DOHH2 (cell line): ENCODE measurements around the gene RABL3.

Experiments used
- H3F3A ChIP-seq: fragments of 200-600 bp; sonication (generic), shearing (Covaris generic); 2 replicates; pipeline ENCODE4 v1.6.0; 2016; ENCODE audit warnings: antibody characterized with exemption, mild to moderate bottlenecking; ENCODE audit not compliant: control insufficient read depth, insufficient read depth
- H3K27ac ChIP-seq: fragments of 200-600 bp; sonication (generic); 2 replicates; pipeline ENCODE4 v1.5.1; 2014; ENCODE audit warnings: low read depth, mild to moderate bottlenecking, low read length, moderate library complexity
- H3K27me3 ChIP-seq: fragments of 200-600 bp; sonication (generic); 2 replicates; pipeline ENCODE4 v1.6.1; 2014; ENCODE audit warnings: mild to moderate bottlenecking, low read length, mixed read lengths; ENCODE audit not compliant: control insufficient read depth
- H3K36me3 ChIP-seq: fragments of 200-600 bp; sonication (generic); 2 replicates; pipeline ENCODE4 v1.6.1; 2014; ENCODE audit warnings: mild to moderate bottlenecking, low read length, moderate library complexity, mixed read lengths; ENCODE audit not compliant: control insufficient read depth
- H3K4me1 ChIP-seq: fragments of 200-600 bp; sonication (generic); 2 replicates; pipeline ENCODE4 v1.6.1; 2014; ENCODE audit warnings: mild to moderate bottlenecking, low read length, mixed read lengths; ENCODE audit not compliant: control insufficient read depth
- H3K4me2 ChIP-seq: fragments of 200-600 bp; sonication (generic); 2 replicates; pipeline ENCODE4 v1.6.0; 2014; ENCODE audit warnings: mild to moderate bottlenecking, low read length, moderate library complexity
- H3K4me3 ChIP-seq: fragments of 200-600 bp; sonication (generic); 2 replicates; pipeline ENCODE4 v1.5.1; 2014; ENCODE audit warnings: mild to moderate bottlenecking, low read length, mixed read lengths
- H3K79me2 ChIP-seq: fragments of 200-600 bp; sonication (generic); 2 replicates; pipeline ENCODE4 v1.6.1; 2014; ENCODE audit warnings: mild to moderate bottlenecking, low read length, mixed read lengths; ENCODE audit not compliant: control insufficient read depth
- H3K9me2 ChIP-seq: fragments of 200-600 bp; sonication (generic); replicated peaks from 2 replicates; pipeline ENCODE4 v1.6.1; 2014; ENCODE audit warnings: mild to moderate bottlenecking, low read length, mixed read lengths; ENCODE audit not compliant: control insufficient read depth
- H3K9me3 ChIP-seq: fragments of 200-600 bp; sonication (generic); 2 replicates; pipeline ENCODE4 v1.6.1; 2014; ENCODE audit warnings: antibody characterized with exemption, low read length, mixed read lengths; ENCODE audit not compliant: control insufficient read depth, insufficient read depth
- H4K20me1 ChIP-seq: fragments of 200-600 bp; sonication (generic); 2 replicates; pipeline ENCODE4 v1.6.0; 2014; ENCODE audit warnings: low read depth, mild to moderate bottlenecking, antibody characterized with exemption, low read length, moderate library complexity; ENCODE audit not compliant: control insufficient read depth, insufficient read depth
- EZH2phosphoT487 ChIP-seq: fragments of 200-600 bp; sonication (generic); IDR thresholded peaks from 2 replicates; pipeline ENCODE4 v1.6.1; 2017; ENCODE audit warnings: borderline replicate concordance, mild to moderate bottlenecking, antibody characterized with exemption, low read length, moderate library complexity, mixed read lengths
- TF ChIP-seq, protein P1 (sequence below): fragments of 200-600 bp; sonication (generic); IDR thresholded peaks from one replicate; pipeline ENCODE4 v1.5.1; 2014; ENCODE audit warnings: antibody characterized with exemption, mild to moderate bottlenecking, low read depth, low read length; ENCODE audit not compliant: poor library complexity, severe bottlenecking

Gene RABL3

DNA sequence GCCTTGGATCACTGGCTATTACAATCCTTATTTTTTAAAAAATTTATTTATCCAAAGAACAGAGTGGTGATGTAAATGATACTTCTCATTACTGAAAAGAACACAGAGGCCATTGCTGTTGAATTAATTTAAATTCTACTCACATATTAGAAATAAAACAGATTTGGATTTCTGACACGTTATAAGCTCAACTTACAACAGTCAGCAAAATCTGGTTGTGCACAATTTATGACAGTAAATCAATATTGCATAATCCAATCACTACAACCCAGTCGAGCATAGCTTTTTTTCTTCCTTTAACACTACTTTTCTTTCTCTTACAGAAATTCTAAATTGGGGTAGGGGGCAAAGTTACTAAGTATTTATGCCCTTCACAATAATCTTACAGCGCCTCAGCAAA, 43.0 kb downstream of the RABL3 start:
- Histone ChIP-seq H3K9me2 (no peaks in the 10 kb centered on the region), H3F3A (no peaks in the 10 kb centered on the region), H3K36me3 (peaks cover 21% of the 10 kb centered on the region), H3K4me3 (no peak overlapping the region), H3K4me2 (no peak overlapping the region), H3K27ac (no peak overlapping the region), H3K27me3 (no peaks in the 10 kb centered on the region), H4K20me1 (no peaks in the 10 kb centered on the region), H3K9me3 (no peaks in the 10 kb centered on the region), H3K79me2 (no peaks in the 10 kb centered on the region), H3K4me1 (no peaks in the 10 kb centered on the region)
- TF ChIP-seq, protein P1, sequence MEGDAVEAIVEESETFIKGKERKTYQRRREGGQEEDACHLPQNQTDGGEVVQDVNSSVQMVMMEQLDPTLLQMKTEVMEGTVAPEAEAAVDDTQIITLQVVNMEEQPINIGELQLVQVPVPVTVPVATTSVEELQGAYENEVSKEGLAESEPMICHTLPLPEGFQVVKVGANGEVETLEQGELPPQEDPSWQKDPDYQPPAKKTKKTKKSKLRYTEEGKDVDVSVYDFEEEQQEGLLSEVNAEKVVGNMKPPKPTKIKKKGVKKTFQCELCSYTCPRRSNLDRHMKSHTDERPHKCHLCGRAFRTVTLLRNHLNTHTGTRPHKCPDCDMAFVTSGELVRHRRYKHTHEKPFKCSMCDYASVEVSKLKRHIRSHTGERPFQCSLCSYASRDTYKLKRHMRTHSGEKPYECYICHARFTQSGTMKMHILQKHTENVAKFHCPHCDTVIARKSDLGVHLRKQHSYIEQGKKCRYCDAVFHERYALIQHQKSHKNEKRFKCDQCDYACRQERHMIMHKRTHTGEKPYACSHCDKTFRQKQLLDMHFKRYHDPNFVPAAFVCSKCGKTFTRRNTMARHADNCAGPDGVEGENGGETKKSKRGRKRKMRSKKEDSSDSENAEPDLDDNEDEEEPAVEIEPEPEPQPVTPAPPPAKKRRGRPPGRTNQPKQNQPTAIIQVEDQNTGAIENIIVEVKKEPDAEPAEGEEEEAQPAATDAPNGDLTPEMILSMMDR = no peak
- no peak for TF ChIP-seq EZH2phosphoT487

DNA sequence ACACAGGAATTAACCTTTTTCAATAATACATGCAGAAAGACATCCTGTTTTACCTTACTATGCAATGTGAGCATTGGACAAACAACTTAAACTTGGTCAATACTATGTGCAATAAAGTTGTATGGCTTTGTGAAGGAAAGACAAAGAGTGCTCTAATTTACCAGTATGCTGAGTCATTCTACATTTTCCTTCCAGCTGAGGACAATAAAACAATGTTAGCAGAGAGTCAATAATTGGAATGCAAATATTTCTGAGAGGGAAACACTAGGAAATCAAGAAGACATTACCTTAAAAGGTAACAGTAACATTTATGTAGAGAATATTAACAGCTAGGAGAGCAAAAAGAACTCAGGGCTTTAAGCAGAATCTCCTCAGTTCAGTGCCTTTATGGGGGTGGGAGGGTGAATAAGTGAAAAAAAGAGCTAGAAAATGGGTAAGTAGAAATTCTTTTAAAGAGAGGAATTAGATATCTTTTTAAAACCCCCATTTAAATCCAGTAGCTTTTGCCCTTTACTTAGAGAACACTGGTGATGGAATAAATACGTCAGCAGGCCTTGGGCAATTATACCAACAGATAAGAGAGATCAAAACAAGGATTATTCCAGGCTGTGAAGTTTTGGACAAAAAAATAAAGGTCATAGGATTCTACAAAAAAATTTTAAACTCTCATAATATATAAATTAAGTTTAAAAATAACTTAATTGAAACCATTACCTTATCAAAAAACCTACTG, 48.7 kb downstream of the RABL3 start:
- Histone ChIP-seq H3K36me3 (peaks cover 18% of the 10 kb centered on the region), H3K9me3 (no peaks in the 10 kb centered on the region), H3K27ac (no peak overlapping the region), H3K79me2 (no peaks in the 10 kb centered on the region), H4K20me1 (no peaks in the 10 kb centered on the region), H3K4me3 (no peak overlapping the region), H3K27me3 (no peaks in the 10 kb centered on the region), H3K4me2 (no peak overlapping the region), H3K9me2 (no peaks in the 10 kb centered on the region), H3F3A (no peaks in the 10 kb centered on the region), H3K4me1 (peaks cover 4% of the 10 kb centered on the region)
- no peak for TF ChIP-seq EZH2phosphoT487
- TF ChIP-seq, protein P1 = no peak

DNA sequence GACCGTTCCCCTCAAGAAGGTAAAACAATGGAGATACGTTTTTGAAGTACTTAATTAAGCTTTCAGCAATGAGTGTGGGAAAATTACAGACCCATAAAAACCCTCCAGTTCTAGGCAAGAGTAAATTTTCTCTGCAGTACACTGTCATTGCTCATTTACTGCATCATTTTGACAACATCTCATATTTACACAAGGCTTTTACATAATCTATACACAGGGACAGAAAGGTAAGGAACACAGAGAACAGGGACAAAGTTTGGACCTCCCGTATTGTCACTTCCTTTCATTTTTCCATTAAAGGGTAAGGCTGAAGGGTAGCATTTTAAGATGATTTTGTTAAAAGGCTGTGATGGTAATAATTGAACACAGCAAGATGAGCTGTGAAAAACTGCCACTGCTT, 52.9 kb downstream of the RABL3 start:
- H3K79me2 ChIP-seq = no peaks in the 10 kb centered on the region
- no peak overlapping the region for H3K27ac ChIP-seq
- H3K9me3 ChIP-seq = no peaks in the 10 kb centered on the region
- no peaks in the 10 kb centered on the region for H3K27me3 ChIP-seq
- peaks cover 8% of the 10 kb centered on the region for H3K36me3 ChIP-seq
- no peaks in the 10 kb centered on the region for H3K9me2 ChIP-seq
- H3K4me3 ChIP-seq = no peak overlapping the region
- no peaks in the 10 kb centered on the region for H4K20me1 ChIP-seq
- no peak overlapping the region for H3K4me2 ChIP-seq
- H3F3A ChIP-seq = no peaks in the 10 kb centered on the region
- TF ChIP-seq EZH2phosphoT487 = no peak
- TF ChIP-seq, protein P1 = no peak
- H3K4me1 ChIP-seq = peaks cover 13% of the 10 kb centered on the region
